Kidney (tissue), 14 donors: Measurements from ENCODE around the gene MRPS7. TPM values are rescaled to one million over a fixed set of nuclear protein-coding genes. Genes with fewer than 3 reads are reported as not detected.
"Not testable (repeated sequence)": the region's sequence is repeated elsewhere in the genome, so short reads cannot be mapped to it uniquely, and the experiment has no call there.

Experiments used
- DNase-seq, 5 donors: peaks; one replicate each; pipeline ENCODE4 v3.0.0-alpha.2; 2013 to 2020
- FAIRE-seq: peaks from 2 replicates; lab custom pipeline; 2012; peaks lifted over from hg19 to GRCh38; lab: Jason Lieb, UNC
- H3K27ac ChIP-seq, 2 donors: one replicate each; pipeline ENCODE4 v1.7.0; 2013; ENCODE audit warnings: low read depth in 2 of 2, low read length in 2 of 2, inconsistent platforms in 1 of 2
- H3K27me3 ChIP-seq: one replicate; pipeline ENCODE4 v1.7.1; 2013; ENCODE audit warnings: low read length, inconsistent platforms; ENCODE audit not compliant: control insufficient read depth, insufficient read depth
- H3K36me3 ChIP-seq, 3 donors: one replicate each; pipeline versions ENCODE4 v1.7.0 to v1.7.1; 2013; ENCODE audit warnings: low read length in 3 of 3, control low read depth in 1 of 3, inconsistent platforms in 1 of 3; ENCODE audit not compliant: insufficient read depth in 3 of 3, control insufficient read depth in 2 of 3
- H3K4me1 ChIP-seq, 3 donors: one replicate each; pipeline versions ENCODE4 v1.7.0 to v1.7.1; 2013; ENCODE audit warnings: low read length in 3 of 3, inconsistent platforms in 1 of 3, low read depth in 1 of 3; ENCODE audit not compliant: control insufficient read depth in 2 of 3, insufficient read depth in 2 of 3
- H3K4me3 ChIP-seq, 3 donors: one replicate each; pipeline versions ENCODE4 v1.7.0 to v1.8.1; 2013; ENCODE audit warnings: low read length in 3 of 3, control low read depth in 1 of 3, inconsistent platforms in 1 of 3
- H3K9ac ChIP-seq, 3 donors: one replicate each; pipeline versions ENCODE4 v1.7.0 to v1.7.1; 2013; ENCODE audit warnings: low read length in 3 of 3, control low read depth in 1 of 3, inconsistent platforms in 1 of 3
- H3K9me3 ChIP-seq, 3 donors: one replicate each; pipeline versions ENCODE4 v1.7.0 to v1.7.1; 2013; ENCODE audit warnings: low read length in 3 of 3, control low read depth in 1 of 3, inconsistent platforms in 1 of 3; ENCODE audit not compliant: control insufficient read depth in 2 of 3, insufficient read depth in 1 of 3
- intact Hi-C: fragments of 100-400 bp; cut with DNase I; formaldehyde crosslinking; loops from one replicate; pipeline ENCODE4 v1.11.1; 2022
- polyA plus RNA-seq: library from polyadenylated mRNA; stranded (reverse); fragments of 350-450 nt; fragmentation: Illumina TruSeq; extraction: RNeasy Lipid Tissue Mini Kit (QIAGEN cat#74804); gene quantifications from one replicate; pipeline ENCODE4 v1.2.3, GENCODE V29; 2014; ENCODE audit warnings: low read depth, low replicate concordance; ENCODE audit not compliant: insufficient read depth
- total RNA-seq: library from RNA; stranded (reverse); fragmentation: NEBNext Ultra II Directional; extraction: Animal tissue kit (Norgen Biotek cat#: 25700); gene quantifications from one replicate; pipeline ENCODE4 v1.2.1, GENCODE V29; 2021
- TF ChIP-seq, protein P1 (sequence below): IDR thresholded peaks from 3 replicates; pipeline ENCODE4 v1.5.1; 2012; ENCODE audit warnings: mild to moderate bottlenecking, moderate library complexity, borderline replicate concordance; ENCODE audit not compliant: insufficient read depth; ENCODE audit errors: extremely low read depth
- donor health status: control.
- donor health status: control.
- donor health status: control.
- donor health status: control.
- donor health status: control.
- donor health status: DM: yes; HTN: yes; CAD: no.
- donor health status: Normal renal cell carcinoma (clear cell type).

The MRPS7 gene
- total and polyA plus RNA-seq, 2 donors from 2014 or later = 46.4 to 134 TPM

DNA sequence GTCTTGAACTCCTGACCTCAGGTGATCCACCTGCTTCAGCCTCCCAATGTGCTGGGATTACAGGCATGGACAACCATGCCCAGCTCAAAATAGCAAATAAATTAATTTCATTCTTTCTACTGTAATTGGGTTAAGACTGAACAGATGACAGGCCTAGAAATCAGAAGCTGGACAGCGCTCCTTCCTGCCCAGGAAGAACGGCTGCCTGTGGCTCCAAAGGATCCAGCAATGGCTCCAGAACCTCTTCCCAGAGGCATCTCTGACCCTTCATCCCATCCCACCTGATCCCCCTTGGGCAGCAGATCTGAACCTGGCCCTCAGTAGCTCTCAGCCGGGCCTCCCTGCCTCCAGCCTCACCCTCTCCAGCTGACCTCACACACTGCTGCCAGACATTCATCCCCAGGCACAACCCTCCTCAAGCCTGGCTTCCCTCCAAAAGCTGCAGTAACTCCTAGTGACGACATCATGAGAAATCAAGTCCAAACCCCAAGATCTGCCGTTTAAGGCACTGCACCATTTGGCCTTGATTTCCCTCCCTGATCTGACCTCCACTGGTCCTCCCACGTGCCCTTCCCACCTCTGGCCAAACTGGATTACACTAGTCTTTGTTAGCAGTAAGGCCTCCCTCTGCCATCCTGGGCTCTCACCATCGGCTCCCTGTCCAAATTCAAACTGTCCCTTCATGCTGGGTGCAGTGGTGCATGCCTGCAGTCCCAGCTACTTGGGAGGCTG, 12.5 kb downstream of the MRPS7 start:
- FAIRE-seq = no peak
- DNase-seq = no peak
- Histone ChIP-seq H3K27ac (no peak overlapping the region), H3K4me1 (peaks cover 0 to 13% (median 0%) of the 10 kb centered on the region in 3 donors), H3K27me3 (no peaks in the 10 kb centered on the region), H3K4me3 (no peak overlapping the region), H3K36me3 (no peaks in the 10 kb centered on the region), H3K9ac (no peak overlapping the region), H3K9me3 (no peaks in the 10 kb centered on the region)
- TF ChIP-seq, protein P1, sequence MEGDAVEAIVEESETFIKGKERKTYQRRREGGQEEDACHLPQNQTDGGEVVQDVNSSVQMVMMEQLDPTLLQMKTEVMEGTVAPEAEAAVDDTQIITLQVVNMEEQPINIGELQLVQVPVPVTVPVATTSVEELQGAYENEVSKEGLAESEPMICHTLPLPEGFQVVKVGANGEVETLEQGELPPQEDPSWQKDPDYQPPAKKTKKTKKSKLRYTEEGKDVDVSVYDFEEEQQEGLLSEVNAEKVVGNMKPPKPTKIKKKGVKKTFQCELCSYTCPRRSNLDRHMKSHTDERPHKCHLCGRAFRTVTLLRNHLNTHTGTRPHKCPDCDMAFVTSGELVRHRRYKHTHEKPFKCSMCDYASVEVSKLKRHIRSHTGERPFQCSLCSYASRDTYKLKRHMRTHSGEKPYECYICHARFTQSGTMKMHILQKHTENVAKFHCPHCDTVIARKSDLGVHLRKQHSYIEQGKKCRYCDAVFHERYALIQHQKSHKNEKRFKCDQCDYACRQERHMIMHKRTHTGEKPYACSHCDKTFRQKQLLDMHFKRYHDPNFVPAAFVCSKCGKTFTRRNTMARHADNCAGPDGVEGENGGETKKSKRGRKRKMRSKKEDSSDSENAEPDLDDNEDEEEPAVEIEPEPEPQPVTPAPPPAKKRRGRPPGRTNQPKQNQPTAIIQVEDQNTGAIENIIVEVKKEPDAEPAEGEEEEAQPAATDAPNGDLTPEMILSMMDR = no peak
- intact Hi-C loops = no loop called here

DNA sequence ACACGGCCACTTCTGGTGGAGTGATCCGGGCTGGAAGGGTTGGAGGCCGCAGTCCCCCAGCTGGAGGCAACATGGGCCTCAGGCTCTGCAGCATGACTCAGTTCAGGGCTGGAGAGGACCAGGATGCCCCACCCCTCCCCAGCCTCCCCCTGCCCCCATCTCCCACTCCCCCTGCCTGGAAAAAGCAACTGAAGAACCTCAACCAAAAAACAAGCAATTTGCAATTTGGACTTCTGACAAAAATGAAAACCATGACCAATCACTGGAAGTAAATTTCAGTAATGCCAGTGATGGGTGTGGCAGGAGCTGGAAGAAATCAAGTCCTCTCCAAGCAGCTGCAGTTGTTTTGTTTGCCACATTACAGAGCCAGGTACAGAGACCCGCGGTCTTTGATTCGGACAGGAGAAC, 16.0 kb downstream of the MRPS7 start:
- DNase-seq = no peak
- FAIRE-seq = no peak
- TF ChIP-seq, protein P1 = no peak
- Histone ChIP-seq H3K27ac (no peak overlapping the region), H3K4me3 (no peak overlapping the region), H3K27me3 (no peaks in the 10 kb centered on the region), H3K9me3 (no peaks in the 10 kb centered on the region), H3K36me3 (no peaks in the 10 kb centered on the region), H3K9ac (no peak overlapping the region), H3K4me1 (no peaks in the 10 kb centered on the region)
- intact Hi-C loops = no loop called here

DNA sequence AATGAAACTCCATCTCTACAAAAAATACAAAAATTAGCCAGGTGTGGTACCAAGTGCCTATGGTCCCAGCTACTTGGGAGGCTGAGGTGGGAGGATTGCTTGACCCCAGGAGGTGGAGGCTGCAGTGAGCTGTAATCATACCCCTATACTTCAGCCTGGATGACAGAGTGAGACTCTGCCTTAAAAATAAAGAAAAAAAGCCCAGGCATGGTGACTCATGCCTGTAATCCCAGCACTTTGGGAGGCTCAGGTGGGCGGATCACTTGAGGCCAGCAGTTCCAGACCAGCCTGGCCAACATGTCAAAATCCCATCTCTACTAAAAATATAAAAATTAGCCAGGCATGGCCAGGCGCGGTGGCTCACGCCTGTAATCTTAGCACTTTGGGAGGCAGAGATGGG, 18.5 kb downstream of the MRPS7 start:
- FAIRE-seq, intact Hi-C loops: not testable (repeated sequence)

DNA sequence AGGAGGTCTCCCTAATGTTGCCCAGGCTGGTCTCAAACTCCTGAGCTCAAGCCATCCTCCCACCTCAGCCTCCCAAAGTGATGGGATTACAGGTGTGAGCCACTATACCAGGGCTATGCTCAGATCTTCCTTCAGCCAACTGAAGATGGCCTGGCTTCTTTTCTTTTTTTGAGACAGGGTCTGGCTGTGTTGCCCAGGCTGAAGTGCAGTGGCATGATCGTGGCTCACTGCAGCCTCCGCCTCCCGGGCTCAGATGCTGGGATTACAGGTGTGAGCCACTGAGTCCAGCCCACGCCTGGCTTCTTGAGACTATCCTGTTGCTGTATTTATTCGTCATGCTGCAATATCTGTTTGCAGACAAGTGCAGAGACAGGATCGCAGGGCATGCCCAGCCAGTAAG, 23.4 kb downstream of the MRPS7 start:
- FAIRE-seq = no peak
- TF ChIP-seq, protein P1 = no peak
- no peak overlapping the region for H3K27ac ChIP-seq

More for the DNA sequence above, 18.5 kb downstream of the MRPS7 start:
- not testable (repeated sequence) for H3K4me1 ChIP-seq, H3K9ac ChIP-seq, H3K9me3 ChIP-seq, H3K27me3 ChIP-seq, H3K36me3 ChIP-seq, H3K27ac ChIP-seq, H3K4me3 ChIP-seq
- DNase-seq = peak in 1 of 5 donors; percentile 6

More for the DNA sequence above, 23.4 kb downstream of the MRPS7 start:
- Histone ChIP-seq H3K4me1 (peaks cover 0 to 3% (median 0%) of the 10 kb centered on the region in 3 donors), H3K27me3 (no peaks in the 10 kb centered on the region), H3K36me3 (peaks cover 0 to 4% (median 3%) of the 10 kb centered on the region in 3 donors), H3K9ac (no peak overlapping the region), H3K9me3 (no peaks in the 10 kb centered on the region), H3K4me3 (no peak overlapping the region)
- intact Hi-C loops = no loop called here
- no peak for DNase-seq
